GM12892 (cell line): ENCODE measurements around the gene ADARB2.

Experiments
- POLR2A ChIP-seq: IDR thresholded peaks from 2 replicates; pipeline ENCODE4 v1.6.1; 2011; ENCODE audit warnings: low read depth, low read length, control low read depth
- POLR2AphosphoS5 ChIP-seq: IDR thresholded peaks from 2 replicates; pipeline ENCODE4 v1.6.1; 2011; ENCODE audit warnings: low read depth, low read length, control low read depth

DNA sequence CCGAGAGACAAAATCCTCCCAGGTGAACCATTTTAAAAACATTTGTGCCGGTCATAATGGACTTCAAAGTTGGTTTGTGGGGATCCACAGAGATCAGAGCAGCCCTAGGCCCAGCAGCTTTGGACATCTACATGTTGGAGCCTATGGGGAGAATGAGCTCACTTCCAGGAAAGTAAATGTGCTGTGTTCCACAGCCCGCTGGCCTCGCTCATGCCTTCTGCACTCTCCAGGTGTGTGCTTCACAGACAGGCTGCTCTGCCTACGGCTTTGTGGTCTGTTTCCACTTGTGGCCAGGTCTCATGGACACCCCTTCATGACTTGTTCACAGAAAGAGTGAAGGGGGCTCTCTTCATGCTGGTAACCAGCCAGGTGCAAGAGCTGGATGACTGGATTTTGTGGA, 141.6 kb downstream of the ADARB2 start:
- TF ChIP-seq POLR2A (no peak), POLR2AphosphoS5 (no peak)
